H1 (cell line): ENCODE measurements around the gene DIP2C. TPM values are rescaled to one million over a fixed set of nuclear protein-coding genes. Genes with fewer than 3 reads are reported as not detected.

Experiments
- GTF2F1 ChIP-seq: IDR thresholded peaks from 2 replicates; pipeline ENCODE4 v1.6.1; 2012; ENCODE audit warnings: low read depth, low read length, improper control_type of control experiment, borderline replicate concordance
- NRF1 ChIP-seq: IDR thresholded peaks from 2 replicates; pipeline ENCODE4 v1.6.1; 2011; ENCODE audit warnings: mild to moderate bottlenecking, low read depth, low read length, improper control_type of control experiment
- polyA plus RNA-seq, 7 experiments: library from polyadenylated mRNA; depleted of rRNA in 3 of 7; stranded (reverse) in 5 of 7; unstranded in 2 of 7; fragments of >200 nt in 5 of 7; fragments of 200-250 nt in 2 of 7; gene quantifications; 1 replicate in 5 of 7; 2 replicates in 1 of 7; 4 replicates in 1 of 7; pipeline versions ENCODE4 v1.2.1 to v1.2.3, GENCODE V29; 2011 to 2013; ENCODE audit warnings: missing spikeins in 2 of 7, mixed read lengths in 2 of 7
- total RNA-seq: library from RNA; stranded (reverse); fragmentation: NEBNext Ultra II Directional; extraction: Animal tissue kit (Norgen Biotek cat#: 25700); gene quantifications from 2 replicates; pipeline ENCODE4 v1.2.1, GENCODE V29; 2021

Gene DIP2C
- total and polyA plus RNA-seq, 2 of the 8 experiments (the other 6 are each of a cell fraction or from before 2014, with no cell fraction given), result 3.8 to 9.3 TPM

GRCh38 chr10:664893-665292, 24.6 kb downstream of the DIP2C start (continued):
- TF ChIP-seq NRF1, result no peak
- TF ChIP-seq GTF2F1, result no peak
